Fibroblast of mammary gland (primary cell): ENCODE data around the gene PRDM10.
"Not testable (repeated sequence)": the region's sequence is repeated elsewhere in the genome, so short reads cannot be mapped to it uniquely, and the experiment has no call there.

Experiments used
- DNase-seq: peaks from one replicate; pipeline ENCODE4 v3.0.0-alpha.2; 2010; ENCODE audit warnings: low read depth
- H3K4me3 ChIP-seq: 2 replicates; pipeline ENCODE4 v1.5.1; 2011; ENCODE audit warnings: low read depth, mild to moderate bottlenecking, low read length, moderate library complexity; ENCODE audit not compliant: control insufficient read depth
- TF ChIP-seq, protein P1 (sequence below): conservative IDR thresholded peaks from 2 replicates; pipeline ENCODE4 v1.5.1; 2011; ENCODE audit warnings: low read depth, low read length, inconsistent platforms; ENCODE audit not compliant: control insufficient read depth, insufficient read depth

PRDM10 gene

DNA sequence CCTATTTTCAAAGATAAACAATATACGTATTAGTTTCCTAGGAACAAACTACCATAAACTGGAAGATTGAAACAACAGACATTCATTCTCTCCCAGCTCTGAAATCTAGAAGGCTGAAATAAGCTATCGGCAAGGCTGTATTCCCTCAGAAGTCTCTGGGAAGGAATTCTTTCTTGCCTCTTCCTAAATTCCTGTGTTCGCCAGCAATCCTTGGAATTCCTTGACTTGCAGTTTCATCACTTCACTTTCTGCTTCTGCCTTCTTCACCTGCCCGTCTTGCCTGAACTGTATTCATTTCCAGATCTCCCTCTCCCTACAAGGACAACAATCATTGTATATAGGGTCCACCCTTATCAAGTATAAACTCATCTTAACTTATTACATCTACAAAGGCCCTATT, 17.7 kb upstream of the PRDM10 start:
- TF ChIP-seq, protein P1, sequence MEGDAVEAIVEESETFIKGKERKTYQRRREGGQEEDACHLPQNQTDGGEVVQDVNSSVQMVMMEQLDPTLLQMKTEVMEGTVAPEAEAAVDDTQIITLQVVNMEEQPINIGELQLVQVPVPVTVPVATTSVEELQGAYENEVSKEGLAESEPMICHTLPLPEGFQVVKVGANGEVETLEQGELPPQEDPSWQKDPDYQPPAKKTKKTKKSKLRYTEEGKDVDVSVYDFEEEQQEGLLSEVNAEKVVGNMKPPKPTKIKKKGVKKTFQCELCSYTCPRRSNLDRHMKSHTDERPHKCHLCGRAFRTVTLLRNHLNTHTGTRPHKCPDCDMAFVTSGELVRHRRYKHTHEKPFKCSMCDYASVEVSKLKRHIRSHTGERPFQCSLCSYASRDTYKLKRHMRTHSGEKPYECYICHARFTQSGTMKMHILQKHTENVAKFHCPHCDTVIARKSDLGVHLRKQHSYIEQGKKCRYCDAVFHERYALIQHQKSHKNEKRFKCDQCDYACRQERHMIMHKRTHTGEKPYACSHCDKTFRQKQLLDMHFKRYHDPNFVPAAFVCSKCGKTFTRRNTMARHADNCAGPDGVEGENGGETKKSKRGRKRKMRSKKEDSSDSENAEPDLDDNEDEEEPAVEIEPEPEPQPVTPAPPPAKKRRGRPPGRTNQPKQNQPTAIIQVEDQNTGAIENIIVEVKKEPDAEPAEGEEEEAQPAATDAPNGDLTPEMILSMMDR, result no peak
- no peak for DNase-seq
- H3K4me3 ChIP-seq, result no peak overlapping the region

DNA sequence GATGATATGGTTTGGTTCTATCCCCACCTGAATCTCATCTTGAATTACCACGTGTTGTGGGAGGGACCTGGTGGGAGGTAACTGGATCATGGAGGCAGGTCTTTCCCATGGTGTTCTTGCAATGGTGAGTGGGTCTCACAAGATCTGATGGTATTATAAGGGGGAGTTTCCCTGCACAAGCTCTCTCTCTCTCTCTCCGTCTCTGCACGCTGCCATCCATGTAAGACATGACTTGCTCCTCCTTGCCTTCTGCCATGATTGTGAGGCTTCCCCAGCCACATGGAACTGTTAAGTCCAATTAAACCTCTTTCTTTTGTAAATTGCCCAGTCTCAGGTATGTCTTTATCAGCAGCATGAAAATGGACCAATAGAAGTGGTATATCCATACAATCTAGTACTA, 13.2 kb upstream of the PRDM10 start:
- H3K4me3 ChIP-seq, result not testable (repeated sequence)

DNA sequence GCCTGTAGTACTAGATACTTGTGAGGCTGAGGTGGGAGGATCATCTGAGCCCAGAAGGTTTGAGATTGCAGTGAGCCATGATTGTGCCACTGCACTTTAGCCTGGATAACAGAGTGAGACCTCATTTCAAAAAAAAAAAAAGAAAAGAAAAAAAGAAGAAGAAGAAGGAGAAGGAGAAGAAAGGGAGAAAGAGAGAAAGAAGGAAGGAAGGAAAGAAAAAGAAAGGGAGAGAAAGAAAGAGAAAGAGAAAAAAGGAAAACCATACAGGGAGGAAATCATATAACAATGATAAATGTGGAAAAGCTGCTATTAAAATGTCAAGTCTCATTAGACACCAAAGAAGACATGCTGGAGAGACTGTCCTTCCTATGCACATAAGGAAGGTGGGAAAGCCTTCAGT, 5.7 kb upstream of the PRDM10 start:
- no peak overlapping the region for H3K4me3 ChIP-seq
- TF ChIP-seq, protein P1, result no peak
- DNase-seq, result no peak

More for the DNA sequence above, 13.2 kb upstream of the PRDM10 start:
- not testable (repeated sequence) for DNase-seq

DNA sequence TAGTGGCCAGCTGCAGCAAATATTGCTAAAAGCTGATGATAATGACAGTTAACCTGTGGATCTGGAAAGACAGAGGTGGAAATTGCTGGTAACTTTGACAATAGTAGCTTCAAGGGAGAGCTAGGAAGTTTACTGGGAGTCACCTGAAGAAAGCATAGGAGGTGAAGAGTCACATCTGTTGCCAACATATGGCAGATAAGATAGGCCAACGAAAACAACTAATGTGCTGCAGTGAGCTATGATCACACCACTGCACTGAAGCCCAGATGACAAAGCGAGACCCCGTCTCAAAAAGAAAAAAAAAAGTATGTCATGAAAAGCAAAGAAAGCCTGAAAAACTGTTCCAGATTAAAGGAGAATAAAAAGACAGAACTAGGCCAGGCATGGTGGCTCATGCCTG, 4.3 kb upstream of the PRDM10 start:
- TF ChIP-seq, protein P1, result no peak
- DNase-seq, result no peak
- no peak overlapping the region for H3K4me3 ChIP-seq

DNA sequence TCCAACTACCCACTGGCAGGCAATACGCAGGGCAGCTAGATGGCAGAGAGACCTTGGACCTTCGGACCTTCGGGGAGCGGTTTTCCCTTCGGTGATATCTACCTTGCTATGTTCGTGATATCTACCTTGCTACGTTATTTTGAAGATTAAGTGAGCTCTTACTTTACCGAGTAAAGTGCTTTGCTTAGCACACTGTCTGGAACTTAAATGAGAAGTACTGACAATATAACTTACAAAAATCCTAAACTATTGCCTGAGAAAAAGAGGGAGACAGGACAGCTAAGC, 1.0 kb upstream of the PRDM10 start:
- peak overlapping the region; percentile 75 for H3K4me3 ChIP-seq
- TF ChIP-seq, protein P1, result no peak
- DNase-seq, result no peak

DNA sequence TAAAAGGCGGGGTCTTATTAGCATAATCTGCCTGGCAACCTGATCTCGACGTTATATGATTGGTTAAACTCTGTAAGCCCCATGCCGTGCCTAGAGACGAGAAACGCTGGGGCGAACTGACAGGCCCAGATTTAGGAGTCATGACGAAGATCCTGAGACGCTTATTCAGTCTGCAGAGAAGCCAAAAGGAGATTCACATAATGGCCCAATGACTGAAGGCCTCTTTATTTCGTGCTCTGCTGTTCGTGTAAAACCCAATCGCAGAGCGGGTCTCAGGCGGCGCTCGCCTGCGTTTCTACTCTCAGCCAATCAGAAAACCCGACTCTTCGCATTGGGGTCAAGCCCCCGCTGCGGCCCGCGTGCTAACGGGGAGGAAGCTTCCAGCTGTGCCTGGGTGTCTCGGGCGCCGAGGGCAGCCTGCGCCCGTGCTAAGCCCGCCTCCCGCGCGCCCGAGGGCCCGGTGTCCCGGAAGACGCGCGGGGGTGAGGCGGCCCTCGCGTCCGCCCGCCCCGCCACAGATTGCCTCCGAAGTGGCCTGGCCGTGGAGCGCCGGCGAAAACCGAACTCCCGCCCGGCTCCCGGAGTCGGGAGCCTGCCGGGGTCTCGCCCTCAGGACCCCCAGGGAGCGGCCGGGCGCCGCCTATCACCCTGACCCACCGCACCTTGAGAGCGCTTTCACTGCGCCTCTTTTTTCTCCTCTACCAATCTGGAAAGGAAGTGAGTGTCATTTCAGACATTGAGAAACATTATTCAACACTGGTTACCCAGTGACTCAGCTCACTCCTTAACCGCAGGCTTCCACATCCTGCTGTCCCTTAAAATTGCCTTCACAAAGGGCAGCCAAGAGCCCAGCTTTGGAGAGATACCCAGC, 446 bp upstream of the PRDM10 start:
- DNase-seq, result peak; percentile 100
- peak overlapping the region; percentile 75 for H3K4me3 ChIP-seq
- TF ChIP-seq, protein P1, result no peak

DNA sequence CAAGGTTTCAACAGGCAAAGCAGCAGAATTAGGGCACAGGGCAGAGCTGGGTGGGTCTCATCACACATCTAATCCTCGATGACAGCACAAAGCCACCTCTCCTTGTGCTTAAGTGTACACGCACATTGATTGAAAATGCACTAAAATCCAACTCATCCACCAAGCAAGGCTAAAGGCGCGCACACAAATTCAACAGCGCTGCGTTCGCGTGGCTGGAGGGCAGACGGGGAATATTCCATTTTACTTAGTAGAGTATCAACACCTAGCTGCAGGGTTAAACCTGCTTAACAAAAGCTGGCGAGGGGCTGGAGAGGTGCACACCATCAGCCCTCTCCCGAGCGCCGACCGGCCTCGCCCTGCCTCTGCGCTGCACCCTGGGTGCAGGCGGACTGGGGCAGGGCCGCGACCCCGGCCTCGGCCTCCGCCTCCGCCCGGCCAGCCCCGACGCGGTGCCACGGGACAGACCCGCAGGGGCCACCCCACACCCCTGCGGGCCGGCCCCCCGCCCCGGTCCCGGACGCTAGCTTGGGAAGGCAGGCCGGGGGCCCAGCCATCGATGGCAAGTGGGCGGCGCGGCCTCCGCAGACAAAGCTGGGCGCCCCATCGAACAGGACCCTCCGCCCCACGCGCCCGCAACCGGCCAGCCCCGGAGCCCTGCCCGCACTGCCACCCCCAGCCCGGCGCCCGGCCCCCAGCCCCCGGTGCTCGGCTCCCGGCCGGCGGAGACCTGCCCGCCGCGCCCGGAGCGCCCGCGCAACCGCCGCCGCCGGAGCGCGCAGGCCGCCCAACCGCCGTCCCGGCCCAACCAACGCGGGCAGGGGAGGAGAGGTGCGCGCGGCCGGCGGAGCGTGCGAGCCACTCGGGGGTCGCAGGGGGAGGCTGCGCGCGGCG, 929 bp downstream of the PRDM10 start:
- peak; percentile 38 for DNase-seq
- TF ChIP-seq, protein P1, result no peak
- peak overlapping the region; percentile 75 for H3K4me3 ChIP-seq
